ENCODE measurements around the gene PKD2L2. TPM values are rescaled to one million over a fixed set of nuclear protein-coding genes. Genes with fewer than 3 reads are reported as not detected.

PKD2L2 gene
- total and polyA plus RNA-seq, 10 of the 15 experiments (the other 5 are each of a cell fraction or from before 2014, with no cell fraction given): 0.11 to 0.86 (median 0.26) TPM; not detected in 4

DNA sequence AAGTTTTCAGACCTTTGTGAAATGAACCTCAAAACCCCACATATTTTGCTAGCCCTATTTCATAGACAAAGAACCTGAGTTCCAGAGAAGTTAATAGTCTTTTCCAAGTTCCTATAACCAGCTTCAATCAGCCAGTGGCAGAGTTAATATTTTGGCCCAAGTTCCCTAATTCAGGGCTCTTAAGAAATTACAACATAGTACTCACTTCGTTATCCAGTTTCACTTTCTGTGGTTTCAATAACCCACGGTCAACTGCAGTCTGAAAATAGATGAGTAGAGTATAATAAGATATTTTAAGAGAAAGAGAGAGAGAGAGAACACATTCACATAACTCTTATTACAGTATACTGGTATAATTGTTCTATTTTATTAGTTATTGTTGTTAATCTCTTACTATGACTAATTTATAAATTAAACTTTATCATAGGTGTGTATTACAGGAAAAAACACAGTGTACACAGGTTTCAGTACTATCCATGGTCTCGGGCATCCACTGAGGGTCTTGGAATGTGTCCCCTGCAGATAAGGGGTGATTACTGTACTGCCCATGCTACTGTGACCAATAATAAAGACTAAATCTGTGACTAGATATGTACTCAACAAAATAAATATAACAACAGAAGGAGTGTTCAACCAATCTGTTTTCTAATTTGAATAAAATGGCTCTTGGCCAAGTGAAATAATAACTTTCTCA is 30.9 kb upstream of the PKD2L2 start (continued):
- TF ChIP-seq, protein P1, sequence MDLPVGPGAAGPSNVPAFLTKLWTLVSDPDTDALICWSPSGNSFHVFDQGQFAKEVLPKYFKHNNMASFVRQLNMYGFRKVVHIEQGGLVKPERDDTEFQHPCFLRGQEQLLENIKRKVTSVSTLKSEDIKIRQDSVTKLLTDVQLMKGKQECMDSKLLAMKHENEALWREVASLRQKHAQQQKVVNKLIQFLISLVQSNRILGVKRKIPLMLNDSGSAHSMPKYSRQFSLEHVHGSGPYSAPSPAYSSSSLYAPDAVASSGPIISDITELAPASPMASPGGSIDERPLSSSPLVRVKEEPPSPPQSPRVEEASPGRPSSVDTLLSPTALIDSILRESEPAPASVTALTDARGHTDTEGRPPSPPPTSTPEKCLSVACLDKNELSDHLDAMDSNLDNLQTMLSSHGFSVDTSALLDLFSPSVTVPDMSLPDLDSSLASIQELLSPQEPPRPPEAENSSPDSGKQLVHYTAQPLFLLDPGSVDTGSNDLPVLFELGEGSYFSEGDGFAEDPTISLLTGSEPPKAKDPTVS (IDR thresholded peaks at IDR 0.05; ENCODE audit: low read depth, low read length): no peak
- TF ChIP-seq TAF1 (IDR thresholded peaks at IDR 0.05; ENCODE audit: borderline replicate concordance, low read depth, low read length) (no peak), ZNF274 (IDR thresholded peaks at IDR 0.05; ENCODE audit: insufficient read depth, insufficient read length) (no peak), FOXM1 (IDR thresholded peaks at IDR 0.05; ENCODE audit: low read depth, low read length) (peak; percentile 33; the same call in 1 of the 2 replicates), HDAC6 (IDR thresholded peaks at IDR 0.05; ENCODE audit: unreplicated experiment) (no peak), PML (IDR thresholded peaks at IDR 0.05; ENCODE audit: low read length) (0 out of 2 replicates have a peak, but pooled peaks have one; percentile 55), FOS (IDR thresholded peaks at IDR 0.05; ENCODE audit: borderline replicate concordance, extremely low read depth, insufficient read length) (no peak), MEF2A (IDR thresholded peaks at IDR 0.05; ENCODE audit: insufficient read depth, low read depth, low read length) (peak; percentile 95), BHLHE40 (IDR thresholded peaks at IDR 0.05; ENCODE audit: borderline replicate concordance in 1 of 2, low read depth in 2 of 2, low read length in 1 of 2) (no peak), RUNX3 (IDR thresholded peaks at IDR 0.05; ENCODE audit: low read length) (peak; percentile 93)

DNA sequence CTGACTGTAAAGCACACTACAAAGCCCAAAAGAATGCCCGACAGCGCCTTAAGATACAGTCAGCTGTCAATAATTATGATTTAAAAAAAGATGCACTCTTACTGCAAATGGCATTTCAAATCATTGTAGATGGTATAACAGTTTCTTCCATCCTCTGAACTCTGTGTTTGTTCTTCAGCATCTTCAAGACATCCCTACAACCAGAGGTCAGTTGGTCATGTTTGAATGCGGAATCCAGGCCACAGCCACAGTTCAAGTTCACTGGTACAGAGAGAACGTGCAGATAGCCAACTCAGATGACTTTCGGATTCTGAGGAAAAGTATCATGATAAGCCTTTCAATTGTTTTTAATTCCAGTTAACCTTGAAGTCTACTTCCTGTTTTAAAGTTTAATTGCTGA is 30.3 kb upstream of the PKD2L2 start:
- no peak for FAIRE-seq
- no TSS peak for BruUV-seq (replicated peaks)
- in situ Hi-C loops (cut with MboI): no loop called here

More for the DNA sequence above, 30.3 kb upstream of the PKD2L2 start:
- 97% methylated on average over 5 of the region's 5 CpGs for WGBS (ENCODE audit: insufficient coverage, insufficient replicate concordance, low lambda C conversion rate, missing lambda C conversion rate)
- ChIA-PET POLR2A (interaction anchor here (3.5 kb wide), 1 partner anchor 29 kb away, joined by 26 read pairs; the partner anchor contains the start of gene PKD2L2), CTCF (interaction anchor here (1.8 kb wide), 1 partner anchor 11 kb away, joined by 5 read pairs; no protein-coding TSS in a partner anchor), RAD21 (ENCODE audit: unreplicated experiment) (interaction anchor here (1.1 to 3.4 kb wide), 2 partner anchors 11 to 127 kb away, joined by 3 to 28 read pairs; no protein-coding TSS in a partner anchor), SMC1A (ENCODE audit: uncharacterized antibody, unreplicated experiment) (interaction anchor here (0.8 to 3.9 kb wide), 3 partner anchors 11 to 29 kb away, joined by 3 to 25 read pairs (median 18); partner anchors contain the start of gene PKD2L2)
- no peaks in the 10 kb centered on the region for H3K36me3 ChIP-seq (ENCODE audit: control insufficient read depth in 2 of 2, insufficient read depth in 2 of 2, low read length in 1 of 2)
- H3K27ac ChIP-seq (ENCODE audit: control insufficient read depth, insufficient read depth): no peak overlapping the region; the same call in 1 of the 2 replicates
- H4K20me1 ChIP-seq (ENCODE audit: control insufficient read depth, insufficient read depth): no peaks in the 10 kb centered on the region
- no peak overlapping the region for H2AFZ ChIP-seq (ENCODE audit: control insufficient read depth, low read depth, low read length)
- no peak for TF ChIP-seq BRCA1 (IDR thresholded peaks at IDR 0.05; ENCODE audit: low read depth, low read length)
- TF ChIP-seq WRNIP1 (IDR thresholded peaks at IDR 0.05; ENCODE audit: borderline replicate concordance, low read depth, low read length): no peak
- no peak for TF ChIP-seq SMC3 (IDR thresholded peaks at IDR 0.05; ENCODE audit: borderline replicate concordance, low read length)
- no peak for TF ChIP-seq NFYA (IDR thresholded peaks at IDR 0.05; ENCODE audit: borderline replicate concordance, low read depth, low read length)
- TF ChIP-seq NR2C2 (IDR thresholded peaks at IDR 0.05; ENCODE audit: borderline replicate concordance, control insufficient read depth, insufficient read length, low read depth): no peak
- TF ChIP-seq EZH2 (IDR thresholded peaks at IDR 0.05; ENCODE audit: borderline replicate concordance, control insufficient read depth, low read depth, low read length): no peak
- TF ChIP-seq, protein P2, sequence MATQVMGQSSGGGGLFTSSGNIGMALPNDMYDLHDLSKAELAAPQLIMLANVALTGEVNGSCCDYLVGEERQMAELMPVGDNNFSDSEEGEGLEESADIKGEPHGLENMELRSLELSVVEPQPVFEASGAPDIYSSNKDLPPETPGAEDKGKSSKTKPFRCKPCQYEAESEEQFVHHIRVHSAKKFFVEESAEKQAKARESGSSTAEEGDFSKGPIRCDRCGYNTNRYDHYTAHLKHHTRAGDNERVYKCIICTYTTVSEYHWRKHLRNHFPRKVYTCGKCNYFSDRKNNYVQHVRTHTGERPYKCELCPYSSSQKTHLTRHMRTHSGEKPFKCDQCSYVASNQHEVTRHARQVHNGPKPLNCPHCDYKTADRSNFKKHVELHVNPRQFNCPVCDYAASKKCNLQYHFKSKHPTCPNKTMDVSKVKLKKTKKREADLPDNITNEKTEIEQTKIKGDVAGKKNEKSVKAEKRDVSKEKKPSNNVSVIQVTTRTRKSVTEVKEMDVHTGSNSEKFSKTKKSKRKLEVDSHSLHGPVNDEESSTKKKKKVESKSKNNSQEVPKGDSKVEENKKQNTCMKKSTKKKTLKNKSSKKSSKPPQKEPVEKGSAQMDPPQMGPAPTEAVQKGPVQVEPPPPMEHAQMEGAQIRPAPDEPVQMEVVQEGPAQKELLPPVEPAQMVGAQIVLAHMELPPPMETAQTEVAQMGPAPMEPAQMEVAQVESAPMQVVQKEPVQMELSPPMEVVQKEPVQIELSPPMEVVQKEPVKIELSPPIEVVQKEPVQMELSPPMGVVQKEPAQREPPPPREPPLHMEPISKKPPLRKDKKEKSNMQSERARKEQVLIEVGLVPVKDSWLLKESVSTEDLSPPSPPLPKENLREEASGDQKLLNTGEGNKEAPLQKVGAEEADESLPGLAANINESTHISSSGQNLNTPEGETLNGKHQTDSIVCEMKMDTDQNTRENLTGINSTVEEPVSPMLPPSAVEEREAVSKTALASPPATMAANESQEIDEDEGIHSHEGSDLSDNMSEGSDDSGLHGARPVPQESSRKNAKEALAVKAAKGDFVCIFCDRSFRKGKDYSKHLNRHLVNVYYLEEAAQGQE (IDR thresholded peaks at IDR 0.05; ENCODE audit: low read depth, low read length): no peak
- TF ChIP-seq JUNB (IDR thresholded peaks at IDR 0.05): no peak
- peaks cover 7% of the 10 kb centered on the region for H3K9me3 ChIP-seq (replicated peaks; ENCODE audit: control insufficient read depth, insufficient read depth, low read length)
- ATAC-seq (no peak), DNase-seq (ENCODE audit: low read depth, low spot score) (no peak)
- H3K9ac ChIP-seq (ENCODE audit: control insufficient read depth, insufficient read depth, low read length): no peak overlapping the region
- H3K4me1 ChIP-seq (ENCODE audit: control insufficient read depth, insufficient read depth, low read length): peaks cover 29% of the 10 kb centered on the region
- no peaks in the 10 kb centered on the region for H3K79me2 ChIP-seq (ENCODE audit: control insufficient read depth, insufficient read depth, low read length)
- H3K4me3 ChIP-seq: no peak overlapping the region
- no peak overlapping the region; the same call in 1 of the 2 replicates for H3K4me2 ChIP-seq (ENCODE audit: control insufficient read depth, insufficient read depth)
- no peaks in the 10 kb centered on the region for H3K27me3 ChIP-seq (replicated peaks in 1 of 2; ENCODE audit: control insufficient read depth in 2 of 2, insufficient read depth in 2 of 2, low read length in 1 of 2)
- intact Hi-C loops (cut with micrococcal nuclease; ENCODE audit: unreplicated experiment): no loop called here
